Activated T-cell treated with anti-CD3 and anti-CD28 coated beads for 1 hour (primary cell): Measurements from ENCODE around the gene EMB.
"Not testable (repeated sequence)": the region's sequence is repeated elsewhere in the genome, so short reads cannot be mapped to it uniquely, and the experiment has no call there.

Experiments used
- DNase-seq: peaks from one replicate; pipeline ENCODE4 v3.0.0-alpha.2; 2020; ENCODE audit warnings: low read depth

Gene EMB

DNA sequence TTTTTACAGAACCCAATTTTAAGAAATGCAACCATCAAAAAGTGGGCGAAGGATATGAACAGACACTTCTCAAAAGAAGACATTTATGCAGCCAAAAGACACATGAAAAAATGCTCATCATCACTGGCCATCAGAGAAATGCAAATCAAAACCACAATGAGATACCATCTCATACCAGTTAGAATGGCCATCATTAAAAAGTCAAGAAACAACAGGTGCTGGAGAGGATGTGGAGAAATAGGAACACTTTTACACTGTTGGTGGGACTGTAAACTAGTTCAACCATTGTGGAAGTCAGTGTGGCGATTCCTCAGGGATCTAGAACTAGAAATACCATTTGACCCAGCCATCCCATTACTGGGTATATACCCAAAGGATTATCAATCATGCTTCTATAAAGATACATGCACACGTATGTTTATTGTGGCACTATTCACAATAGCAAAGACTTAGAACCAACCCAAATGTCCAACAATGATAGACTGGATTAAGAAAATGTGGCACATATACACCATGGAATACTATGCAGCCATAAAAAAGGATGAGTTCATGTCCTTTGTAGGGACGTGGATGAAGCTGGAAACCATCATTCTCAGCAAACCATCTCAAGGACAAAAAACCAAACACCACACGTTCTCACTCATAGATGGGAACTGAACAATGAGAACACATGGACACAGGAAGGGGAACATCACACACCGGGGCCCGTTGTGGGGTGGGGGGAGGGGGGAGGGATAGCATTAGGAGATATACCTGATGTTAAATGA, 19.7 kb downstream of the EMB start:
- not testable (repeated sequence) for DNase-seq

- no peak for DNase-seq
These were observed 20.6 kb downstream of the EMB start for GRCh38 chr5:50420343-50420935.

- not testable (repeated sequence) for DNase-seq
These were observed 21.4 kb downstream of the EMB start for GRCh38 chr5:50419656-50420055.

GRCh38 chr5:50416637-50417036, 24.5 kb downstream of the EMB start:
- DNase-seq: not testable (repeated sequence)

- DNase-seq: no peak
These were observed 25.2 kb downstream of the EMB start for GRCh38 chr5:50415912-50416311.

GRCh38 chr5:50410932-50411331, 30.2 kb downstream of the EMB start:
- DNase-seq: not testable (repeated sequence)

DNA sequence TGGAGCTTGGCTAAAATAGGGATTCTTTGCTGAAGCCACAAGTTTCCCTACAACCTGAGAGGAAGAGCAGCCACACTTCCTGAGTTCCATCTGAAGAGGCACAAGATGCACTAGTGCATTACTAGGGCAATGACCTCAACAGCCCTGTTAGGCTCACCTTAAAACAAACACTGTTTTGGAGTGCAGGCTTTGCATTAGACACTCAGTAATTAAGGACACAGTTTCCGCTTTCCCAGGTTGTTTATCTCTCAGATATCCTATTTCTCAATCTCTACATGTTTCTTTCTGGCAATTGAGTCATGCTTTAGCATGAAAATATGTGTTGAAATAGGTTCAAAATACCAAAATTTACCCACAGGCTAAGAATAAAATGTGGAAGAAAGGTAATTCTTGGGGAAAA, 34.2 kb downstream of the EMB start:
- DNase-seq: no peak

DNA sequence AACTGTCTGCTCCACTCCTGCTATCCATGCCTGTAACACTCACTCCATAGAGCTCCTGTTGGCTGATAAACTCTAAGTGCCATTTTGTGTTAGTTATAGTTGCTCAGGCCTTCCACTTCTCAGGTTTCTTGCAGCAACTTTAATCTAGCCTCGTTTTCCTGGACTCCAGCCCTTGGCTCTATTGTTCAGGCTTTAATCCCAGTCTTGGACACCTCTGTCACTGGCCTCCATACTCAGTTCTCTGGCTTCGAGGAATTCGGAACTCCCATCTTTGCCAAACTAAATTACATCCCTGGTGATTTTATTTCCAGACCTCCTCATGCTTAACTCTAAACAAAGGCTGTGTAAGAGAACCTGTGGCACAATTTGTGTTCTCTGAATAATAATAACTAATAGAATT, 39.8 kb downstream of the EMB start:
- no peak for DNase-seq

- DNase-seq: not testable (repeated sequence)
These were observed 47.0 kb downstream of the EMB start for GRCh38 chr5:50393925-50394609.

- not testable (repeated sequence) for DNase-seq
These were observed 48.8 kb downstream of the EMB start for GRCh38 chr5:50392289-50392688.

DNA sequence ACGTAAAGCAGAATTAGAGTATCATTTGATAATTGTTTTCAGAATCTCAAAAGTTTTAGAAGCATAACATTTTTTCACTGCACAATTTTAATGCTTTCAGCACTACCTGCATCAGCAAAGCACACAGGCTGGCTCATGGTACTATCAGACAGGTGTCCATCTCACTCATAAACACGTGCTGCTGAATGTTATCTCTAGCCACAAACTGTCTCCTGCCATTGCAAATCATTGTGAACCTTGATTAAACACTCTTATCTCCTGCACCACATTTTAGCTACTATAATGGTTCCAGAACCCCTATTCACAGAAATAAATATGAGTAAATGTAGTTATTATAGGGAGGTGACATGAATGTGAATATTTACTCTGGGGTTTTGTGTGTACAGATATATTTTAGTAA, 56.7 kb downstream of the EMB start:
- not testable (repeated sequence) for DNase-seq

- DNase-seq: not testable (repeated sequence)
These were observed 64.4 kb downstream of the EMB start for GRCh38 chr5:50376696-50377095.

DNA sequence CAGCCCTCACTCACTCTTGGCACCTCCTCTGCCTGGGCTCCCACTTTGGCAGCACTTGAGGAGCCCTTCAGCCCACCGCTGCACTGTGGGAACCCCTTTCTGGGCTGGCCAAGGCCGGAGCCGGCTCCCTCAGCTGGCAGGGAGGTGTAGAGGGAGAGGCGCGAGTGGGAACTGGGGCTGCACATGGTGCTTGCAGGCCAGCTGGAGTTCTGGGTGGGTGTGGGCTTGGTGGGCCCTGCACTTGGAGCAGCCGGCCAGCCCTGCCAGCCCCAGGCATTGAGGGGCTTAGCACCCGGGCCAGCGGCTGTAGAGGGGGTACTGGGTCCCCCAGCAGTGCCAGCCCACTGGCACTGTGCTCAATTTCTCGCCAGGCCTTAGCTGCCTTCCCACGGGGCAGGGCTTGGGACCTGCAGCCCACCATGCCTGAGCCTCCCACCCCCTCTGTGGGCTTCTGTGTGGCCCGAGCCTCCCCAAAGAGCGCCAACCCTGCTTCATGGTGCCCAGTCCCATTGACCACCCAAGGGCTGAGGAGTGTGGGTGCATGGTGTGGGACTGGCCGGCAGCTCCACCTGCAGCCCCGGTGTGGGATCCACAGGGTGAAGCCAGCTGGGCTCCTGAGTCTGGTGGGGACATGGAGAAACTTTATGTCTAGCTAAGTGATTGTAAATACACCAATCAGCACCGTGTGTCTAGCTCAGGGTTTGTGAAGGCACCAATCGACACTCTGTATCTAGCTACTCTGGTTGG, 71.6 kb downstream of the EMB start:
- DNase-seq: not testable (repeated sequence)

DNA sequence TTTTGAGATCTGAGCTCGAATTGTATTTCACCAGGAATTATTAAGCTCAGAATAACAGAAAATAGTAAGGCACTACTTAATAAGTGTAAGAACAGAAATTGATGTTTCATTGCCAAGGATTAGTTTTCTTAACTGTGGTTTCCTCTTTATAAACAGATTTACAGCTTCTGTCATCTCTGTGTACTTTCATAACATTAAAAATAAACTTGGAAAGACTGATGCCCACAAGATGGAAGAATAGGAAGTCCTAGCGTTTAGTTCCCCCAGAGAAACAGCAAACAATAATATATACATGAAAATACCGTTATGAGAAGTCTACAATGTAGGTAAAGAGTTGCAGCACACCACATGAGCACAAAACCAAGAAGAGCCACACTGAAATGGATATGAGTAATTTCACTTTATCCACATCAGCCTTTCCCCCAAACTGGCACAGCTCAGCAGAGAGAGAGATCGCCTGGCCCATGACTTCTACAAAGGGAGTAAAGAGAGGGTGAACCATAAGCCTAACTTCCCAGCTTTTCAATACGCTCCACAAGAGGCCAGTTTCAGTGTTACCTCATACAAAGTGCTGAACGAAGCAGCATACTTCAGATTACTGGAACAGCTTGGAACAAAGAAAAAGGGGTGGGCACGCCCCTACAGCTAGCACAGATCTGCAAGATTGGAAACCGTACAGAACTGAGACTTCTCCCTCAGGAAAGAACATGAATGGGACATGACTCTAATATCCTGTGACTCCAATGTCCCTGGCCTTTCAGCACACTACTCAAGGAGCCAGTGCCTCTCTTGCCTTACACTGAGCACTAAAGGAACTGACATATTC, 75.4 kb downstream of the EMB start:
- no peak for DNase-seq

DNA sequence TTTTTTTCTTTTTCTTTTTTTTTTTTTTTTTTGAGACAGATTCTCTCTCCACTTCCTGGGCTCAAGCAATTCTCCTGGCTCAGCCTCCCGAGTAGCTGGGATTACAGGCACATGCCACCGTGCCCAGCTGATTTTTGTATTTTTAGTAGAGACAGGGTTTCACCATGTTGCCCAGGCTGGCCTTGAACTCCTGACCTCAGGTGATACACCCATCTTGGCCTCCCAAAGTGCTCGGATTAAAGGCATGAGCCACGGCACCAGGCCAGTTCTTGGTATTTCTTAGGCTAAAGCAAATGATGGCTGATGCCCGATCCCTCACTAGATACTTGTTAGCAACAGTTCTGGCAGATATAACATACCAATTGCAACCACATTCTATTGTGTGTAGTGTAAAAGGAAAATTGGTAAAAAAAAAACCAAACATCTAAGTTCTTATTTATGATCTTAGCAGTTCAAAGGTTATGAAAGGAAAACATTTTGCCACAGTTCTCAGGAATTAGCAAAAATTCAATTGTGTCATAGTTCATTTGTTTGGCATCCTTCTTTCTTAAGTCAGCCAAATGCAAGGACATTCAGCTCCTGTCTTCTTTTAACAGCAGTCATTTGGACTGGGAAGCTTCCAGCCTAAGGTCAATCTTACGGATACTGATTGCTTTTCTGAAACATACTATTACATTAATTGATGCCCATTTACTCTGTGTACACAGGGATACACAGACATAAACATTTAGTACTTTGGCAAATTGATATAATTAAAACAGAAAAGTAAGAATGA, 76.4 kb downstream of the EMB start:
- not testable (repeated sequence) for DNase-seq

DNA sequence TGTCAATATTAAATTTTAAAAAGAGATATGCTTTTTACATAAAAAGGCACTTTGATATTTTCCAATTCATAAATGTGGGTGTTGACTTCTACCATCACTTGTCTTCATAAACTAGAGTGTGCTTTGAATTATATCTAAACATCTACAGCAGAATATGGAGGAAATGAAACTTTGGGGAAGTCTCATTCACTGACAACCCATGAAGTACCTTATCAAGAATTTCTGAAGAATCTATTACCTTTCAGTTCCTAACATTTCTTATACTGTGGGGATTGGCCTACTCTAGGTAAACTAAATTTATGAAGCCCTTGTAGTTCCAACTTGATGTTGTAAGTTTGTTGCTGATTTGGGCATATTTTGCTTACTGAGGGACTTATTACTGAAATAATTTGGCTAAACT, 81.9 kb downstream of the EMB start:
- DNase-seq: no peak

- DNase-seq: no peak
These were observed 88.7 kb downstream of the EMB start for GRCh38 chr5:50352382-50352781.
